Heart left ventricle (tissue), 16 donors: Measurements from ENCODE around the gene HEPHL1. TPM values are rescaled to one million over a fixed set of nuclear protein-coding genes. Genes with fewer than 3 reads are reported as not detected.
A peak's percentile ranks its signal among the peaks of the same experiment; 100 is the strongest.

Source experiments
- ATAC-seq, 4 donors: fragments of 200-7000 bp; cut with Tn5 transposase; one replicate each; pipeline ENCODE4 v1.9.1; 2020 to 2022; ENCODE audit warnings: moderate library complexity in 4 of 4, mild to moderate bottlenecking in 3 of 4, moderate number of reproducible peaks in 1 of 4
- DNase-seq, 5 donors: peaks; one replicate each; pipeline ENCODE4 v3.0.0-alpha.2; 2020
- H3K27ac ChIP-seq, 12 donors: fragments of 200-600 bp; sonication (generic) in 4 of 12; one replicate each; pipeline versions ENCODE4 v1.5.0 to v1.8.0; 2016 to 2022; ENCODE audit warnings: mild to moderate bottlenecking in 2 of 12
- H3K27me3 ChIP-seq, 9 donors: fragments of 200-600 bp; sonication (generic) in 2 of 9; one replicate each; pipeline versions ENCODE4 v1.5.1 to v1.8.0; 2016 to 2022; ENCODE audit warnings: mild to moderate bottlenecking in 3 of 9
- H3K36me3 ChIP-seq, 9 donors: fragments of 200-600 bp; sonication (generic) in 2 of 9; one replicate each; pipeline versions ENCODE4 v1.5.0 to v1.8.0; 2018 to 2022; ENCODE audit warnings: mild to moderate bottlenecking in 2 of 9
- H3K4me1 ChIP-seq, 12 donors: fragments of 200-600 bp; sonication (generic) in 4 of 12; one replicate each; pipeline versions ENCODE4 v1.5.0 to v1.8.0; 2016 to 2022; ENCODE audit warnings: mild to moderate bottlenecking in 3 of 12
- H3K4me3 ChIP-seq, 12 donors: fragments of 200-600 bp; sonication (generic) in 4 of 12; one replicate each; pipeline versions ENCODE4 v1.5.0 to v1.8.0; 2017 to 2022; ENCODE audit warnings: mild to moderate bottlenecking in 9 of 12, moderate library complexity in 4 of 12
- H3K9me3 ChIP-seq, 12 donors: fragments of 200-600 bp; sonication (generic) in 4 of 12; one replicate each; pipeline versions ENCODE4 v1.5.0 to v1.8.0; 2016 to 2022; ENCODE audit warnings: mild to moderate bottlenecking in 1 of 12
- POLR2A ChIP-seq, 2 donors: fragments of 450-650 bp; IDR thresholded peaks; one replicate each; pipeline ENCODE4 v1.6.1; 2017; ENCODE audit warnings: antibody characterized with exemption in 2 of 2, mild to moderate bottlenecking in 2 of 2, moderate library complexity in 2 of 2
- WGBS, 4 donors: extraction: QIAGEN DNeasy Blood & Tissue Kit in 2 of 4; methylation state at CpG; one replicate each; pipeline versions ENCODE4 v1.1.5 to v1.1.7; 2013 to 2018; 5-methylcytosine and 5-hydroxymethylcytosine counted together
- intact Hi-C, 10 donors: fragments of 100-400 bp; cut with DNase I; formaldehyde crosslinking; loops; one replicate each; pipeline versions ENCODE4 v1.11.1 to v1.14.2; 2022
- polyA plus RNA-seq, 2 donors: library from polyadenylated mRNA; stranded (reverse); fragments of 200-250 nt; gene quantifications; one replicate each; pipeline ENCODE4 v1.2.3, GENCODE V29; 2013
- total RNA-seq, 9 donors: library from RNA; depleted of rRNA in 2 of 9; stranded (reverse); fragments of >200 nt in 2 of 9; fragmentation: NEBNext Ultra II Directional in 3 of 9; extraction: Animal tissue kit (Norgen Biotek cat#: 25700) in 3 of 9; gene quantifications; one replicate each; pipeline versions ENCODE4 v1.1.0 to v1.2.4, GENCODE V29; 2016 to 2023
- TF ChIP-seq, protein P1 (sequence below), 12 donors: fragments of 200-600 bp; sonication (generic) in 4 of 12; IDR thresholded peaks; one replicate each; pipeline versions ENCODE4 v1.5.0 to v1.8.0; 2018 to 2022; ENCODE audit warnings: antibody characterized with exemption in 12 of 12, mild to moderate bottlenecking in 5 of 12
- donor health status: ischemic (EF 13 %, LVEDD 7.1; RV severe dilation, severe dysfunction).
- donor health status: healthy with polysubstance abuse.
- donor health status: DM: no; HTN: yes; CAD: no.
- donor health status: DM: no; HTN: no; CAD: no.
- donor health status: ischemic (EF 25% LVEDD 6.9; RV normal size, moderate dysfunction).
- donor health status: ischemic (EF 25% LVEDD 5.7; RV mildly dilated, moderate dysfunction).
- donor health status: healthy.
- donor health status: DM: yes; HTN: yes; CAD: no.
- donor health status: ischemic (EF 35%, LVEDD 5.7; RV mildly dilated, moderate dysfunction).
- donor health status: nonischemic (EF 11% LVEDD 7.7; RV severe dilation, severe dysfunction).
- donor health status: DM: yes; HTN: yes; CAD: no.
- donor health status: PGD.
- donor health status: ischemic (EF 29% LVEDD 5.4; RV normal size, mild dysfunction).
- donor health status: nonischemic (EF 23%, LVEDD 6.1; RV moderate dilation, normal function).

HEPHL1 gene
- total and polyA plus RNA-seq, 11 donors: 0.07 TPM; not detected in 10

DNA sequence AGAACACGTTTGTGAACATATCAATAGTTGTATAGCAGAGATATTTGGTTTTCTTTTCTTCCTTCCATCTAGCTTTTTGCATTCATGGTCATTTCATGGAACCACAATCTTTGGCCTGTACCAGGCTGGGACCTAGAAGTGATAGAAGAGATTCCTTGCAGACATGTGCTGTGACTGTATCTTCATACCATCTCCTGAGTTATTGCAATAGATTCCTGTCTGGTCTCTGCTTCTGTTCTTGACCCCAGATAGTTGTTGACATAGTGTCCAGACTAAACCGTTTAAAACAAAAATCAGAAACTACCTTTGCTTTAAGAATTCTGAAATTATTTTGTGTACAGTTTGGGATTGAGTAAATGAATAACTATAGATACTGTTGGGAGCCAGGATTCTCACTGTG, 124.3 kb downstream of the HEPHL1 start:
- 75 to 81% (median 79%) methylated on average over 2 of the region's 2 CpGs for WGBS, 4 donors
- DNase-seq (no peak), ATAC-seq (no peak)
- Histone ChIP-seq H3K4me1 (peaks cover 0 to 98% (median 45%) of the 10 kb centered on the region in 12 donors), H3K9me3 (no peaks in the 10 kb centered on the region), H3K36me3 (no peaks in the 10 kb centered on the region), H3K27me3 (no peaks in the 10 kb centered on the region), H3K27ac (no peak overlapping the region), H3K4me3 (no peak overlapping the region)
- intact Hi-C loops: no loop called here
- TF ChIP-seq, protein P1, sequence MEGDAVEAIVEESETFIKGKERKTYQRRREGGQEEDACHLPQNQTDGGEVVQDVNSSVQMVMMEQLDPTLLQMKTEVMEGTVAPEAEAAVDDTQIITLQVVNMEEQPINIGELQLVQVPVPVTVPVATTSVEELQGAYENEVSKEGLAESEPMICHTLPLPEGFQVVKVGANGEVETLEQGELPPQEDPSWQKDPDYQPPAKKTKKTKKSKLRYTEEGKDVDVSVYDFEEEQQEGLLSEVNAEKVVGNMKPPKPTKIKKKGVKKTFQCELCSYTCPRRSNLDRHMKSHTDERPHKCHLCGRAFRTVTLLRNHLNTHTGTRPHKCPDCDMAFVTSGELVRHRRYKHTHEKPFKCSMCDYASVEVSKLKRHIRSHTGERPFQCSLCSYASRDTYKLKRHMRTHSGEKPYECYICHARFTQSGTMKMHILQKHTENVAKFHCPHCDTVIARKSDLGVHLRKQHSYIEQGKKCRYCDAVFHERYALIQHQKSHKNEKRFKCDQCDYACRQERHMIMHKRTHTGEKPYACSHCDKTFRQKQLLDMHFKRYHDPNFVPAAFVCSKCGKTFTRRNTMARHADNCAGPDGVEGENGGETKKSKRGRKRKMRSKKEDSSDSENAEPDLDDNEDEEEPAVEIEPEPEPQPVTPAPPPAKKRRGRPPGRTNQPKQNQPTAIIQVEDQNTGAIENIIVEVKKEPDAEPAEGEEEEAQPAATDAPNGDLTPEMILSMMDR (IDR thresholded peaks at IDR 0.05): no peak
- no peak for TF ChIP-seq POLR2A (IDR thresholded peaks at IDR 0.05)

DNA sequence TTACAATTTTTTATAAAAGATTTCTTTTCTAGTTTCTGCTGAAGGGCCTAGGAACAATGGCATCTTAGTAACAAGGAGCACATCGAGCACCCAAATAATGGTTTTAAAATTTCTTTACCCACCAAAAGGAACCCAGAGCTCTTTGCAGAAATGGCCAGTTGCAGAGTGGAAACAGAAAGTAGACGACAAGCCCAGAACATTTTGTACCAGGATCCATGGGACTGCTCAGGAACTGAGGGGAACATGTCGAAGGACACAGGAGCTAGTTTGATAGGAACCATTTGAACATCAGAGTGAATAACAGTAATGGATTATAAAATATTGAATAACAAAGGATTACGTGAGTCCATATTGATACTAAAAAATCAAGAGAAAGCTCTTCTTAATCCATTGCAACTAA, 124.8 kb downstream of the HEPHL1 start:
- 75 to 87% (median 79%) methylated on average over 4 of the region's 4 CpGs for WGBS, 4 donors
- Histone ChIP-seq H3K27me3 (no peaks in the 10 kb centered on the region), H3K36me3 (no peaks in the 10 kb centered on the region), H3K27ac (peak overlapping the region in 1 of 12 donors; percentile 20), H3K4me3 (no peak overlapping the region), H3K4me1 (peaks cover 0 to 98% (median 50%) of the 10 kb centered on the region in 12 donors), H3K9me3 (no peaks in the 10 kb centered on the region)
- ATAC-seq (peak in 1 of 4 donors; percentile 32), DNase-seq (no peak)
- TF ChIP-seq POLR2A (IDR thresholded peaks at IDR 0.05): no peak
- TF ChIP-seq, protein P1 (IDR thresholded peaks at IDR 0.05): no peak
- intact Hi-C loops: no loop called here

GRCh38 chr11:94147433-94147845, 126.3 kb downstream of the HEPHL1 start:
- H3K27me3 ChIP-seq: no peaks in the 10 kb centered on the region
- no peaks in the 10 kb centered on the region for H3K36me3 ChIP-seq
- ATAC-seq (no peak), DNase-seq (no peak)
- intact Hi-C loops: no loop called here
- TF ChIP-seq, protein P1 (IDR thresholded peaks at IDR 0.05): no peak
- no peak for TF ChIP-seq POLR2A (IDR thresholded peaks at IDR 0.05)
- H3K4me3 ChIP-seq: no peak overlapping the region
- WGBS, 4 donors: 83 to 87% (median 85%) methylated on average over 9 of the region's 9 CpGs
- no peak overlapping the region for H3K27ac ChIP-seq
- no peaks in the 10 kb centered on the region for H3K9me3 ChIP-seq
- H3K4me1 ChIP-seq: peaks cover 5 to 98% (median 57%) of the 10 kb centered on the region in 12 donors

GRCh38 chr11:94148189-94148588, 127.0 kb downstream of the HEPHL1 start:
- Histone ChIP-seq H3K4me3 (no peak overlapping the region), H3K27ac (no peak overlapping the region), H3K9me3 (no peaks in the 10 kb centered on the region), H3K4me1 (peaks cover 5 to 98% (median 54%) of the 10 kb centered on the region in 12 donors), H3K27me3 (no peaks in the 10 kb centered on the region), H3K36me3 (no peaks in the 10 kb centered on the region)
- WGBS, 4 donors: 79 to 94% (median 85%) methylated on average over 2 of the region's 2 CpGs
- TF ChIP-seq, protein P1 (IDR thresholded peaks at IDR 0.05): no peak
- no peak for TF ChIP-seq POLR2A (IDR thresholded peaks at IDR 0.05)
- intact Hi-C loops: no loop called here
- DNase-seq (no peak), ATAC-seq (no peak)
